GM21381 (cell line): ENCODE measurements around the gene TMEM266.

Experiments used
- ATAC-seq: cut with Tn5 transposase; IDR thresholded peaks from one replicate; pipeline ENCODE4 v1.9.1; 2021; ENCODE audit warnings: mild to moderate bottlenecking, moderate library complexity; ENCODE audit not compliant: unreplicated experiment

TMEM266 gene

DNA sequence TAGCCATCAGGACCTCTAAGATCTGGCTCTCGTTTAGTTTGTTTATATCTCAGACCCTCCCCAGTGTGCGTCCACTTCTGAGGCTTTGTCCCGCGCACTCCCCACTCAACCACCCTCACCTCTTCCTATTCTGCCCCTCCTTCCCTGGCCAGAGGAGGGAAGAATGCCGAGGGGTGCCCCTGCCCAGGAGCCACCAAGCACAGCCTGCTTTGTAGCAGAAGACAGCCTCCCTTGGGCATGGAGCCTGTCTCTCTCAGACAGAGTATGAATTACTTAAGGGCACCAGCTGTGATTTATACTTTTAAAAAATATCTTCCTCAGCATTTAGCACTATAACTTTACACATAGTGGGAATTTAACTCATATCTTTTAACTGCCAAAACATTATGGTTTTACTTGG lies 6.0 kb downstream of the TMEM266 start:
- ATAC-seq, result no peak

DNA sequence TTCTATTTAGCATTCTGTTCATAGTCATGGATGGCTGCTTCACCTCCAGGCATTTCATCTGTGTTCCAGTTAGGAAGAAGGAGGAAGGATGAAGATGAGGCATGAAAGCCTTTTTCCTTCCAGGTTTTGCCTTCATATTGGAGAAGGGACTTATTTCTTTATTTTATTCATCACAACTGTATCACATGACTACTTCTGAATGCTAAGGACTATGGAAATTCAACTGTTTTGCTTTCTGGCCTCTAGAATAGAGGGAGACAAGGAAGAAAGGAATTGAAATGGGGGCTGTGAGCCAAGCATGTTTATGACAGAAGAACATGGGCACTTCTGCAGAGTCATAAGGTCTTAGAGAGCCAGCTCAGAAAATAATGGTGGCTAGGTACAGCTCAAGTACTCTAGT lies 10.4 kb downstream of the TMEM266 start:
- no peak for ATAC-seq

DNA sequence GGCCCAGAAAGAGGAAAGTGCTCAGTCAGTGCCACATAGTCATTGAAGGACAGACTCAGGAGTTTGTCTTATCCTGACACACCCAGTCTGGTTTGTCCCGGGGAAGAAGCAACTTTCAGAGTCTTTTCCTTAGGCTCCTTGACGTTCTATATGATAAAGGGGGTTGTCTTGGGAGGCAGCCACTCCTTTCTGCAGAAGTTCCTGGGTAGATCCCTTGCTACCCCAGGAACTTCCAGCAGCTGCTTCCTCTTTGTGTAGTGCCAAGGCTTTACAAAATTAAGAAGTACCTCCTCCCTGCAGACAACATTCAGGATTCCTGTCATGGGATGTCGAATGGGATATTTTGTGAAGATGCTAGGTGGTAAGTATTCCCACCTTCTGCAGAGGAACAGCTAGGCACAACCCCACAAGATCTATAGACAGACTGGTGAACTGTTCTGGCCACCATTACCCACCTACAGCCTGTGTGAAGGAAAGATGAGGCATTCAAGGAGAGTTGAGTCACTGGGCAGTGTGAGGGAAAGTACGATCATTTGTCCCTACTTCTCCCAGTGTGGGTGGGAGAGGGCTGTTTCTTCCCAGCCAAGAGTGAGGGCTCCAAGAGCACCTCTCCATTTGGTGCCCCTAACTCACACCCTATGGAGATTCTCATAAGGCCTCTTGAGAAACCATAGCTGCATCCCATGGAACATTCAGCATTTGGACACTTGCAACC lies 11.3 kb downstream of the TMEM266 start:
- no peak for ATAC-seq

DNA sequence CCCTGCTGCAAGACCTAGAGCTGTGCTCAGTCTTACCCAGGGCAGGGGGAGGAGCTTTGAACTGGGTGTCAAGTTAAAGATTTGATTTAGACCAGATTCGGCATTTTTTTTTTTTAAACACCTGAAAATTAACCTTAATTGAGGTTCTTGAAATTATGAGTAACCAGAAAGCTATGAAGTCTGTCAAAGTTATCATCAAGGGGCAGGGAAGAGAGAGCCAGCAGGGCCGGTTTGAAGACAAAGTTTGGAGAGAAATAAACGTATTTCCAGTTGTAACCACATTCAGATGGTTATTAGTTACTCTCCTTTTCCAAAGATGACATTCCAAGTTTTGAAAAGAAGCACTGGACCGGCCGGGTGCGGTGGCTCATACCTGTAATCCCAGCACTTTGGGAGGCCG lies 12.0 kb downstream of the TMEM266 start:
- ATAC-seq, result no peak

DNA sequence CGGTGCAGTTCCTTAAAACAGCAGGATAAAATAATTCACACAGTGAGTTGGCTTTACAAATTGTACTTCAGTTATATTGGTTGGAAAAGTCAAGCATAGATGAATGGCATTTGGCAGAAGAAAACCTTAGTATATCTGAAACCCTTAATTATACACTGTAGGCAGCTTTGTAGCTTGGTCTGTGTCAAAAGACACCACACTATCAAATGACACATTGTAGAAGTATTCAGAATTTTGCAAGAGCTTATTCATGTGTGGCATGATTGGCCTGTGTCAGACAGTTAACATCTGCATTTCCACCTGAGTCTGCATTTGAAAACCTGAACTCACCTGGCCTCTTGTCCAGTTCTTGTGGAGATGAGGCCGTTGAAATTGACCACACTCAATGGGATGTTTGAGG lies 13.8 kb downstream of the TMEM266 start:
- ATAC-seq, result no peak

DNA sequence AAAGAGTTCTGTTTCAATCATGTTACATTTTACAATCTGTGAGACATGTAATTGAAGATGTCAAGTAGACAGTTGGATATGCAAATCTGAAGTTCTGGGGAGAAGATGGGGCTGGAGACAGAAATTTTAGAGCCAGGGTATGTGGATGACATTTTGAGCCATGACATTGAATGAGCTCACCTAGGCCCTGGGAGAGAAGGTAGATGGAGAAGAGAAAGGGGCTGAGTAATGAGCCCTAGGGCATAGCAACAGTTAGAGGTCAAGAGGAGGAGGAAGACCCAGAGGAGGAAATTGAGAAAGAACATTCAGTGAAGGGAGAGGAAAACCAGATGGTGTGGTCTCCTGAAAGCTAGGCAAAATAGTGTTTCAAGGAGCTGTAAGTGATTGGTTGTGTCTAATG lies 15.3 kb downstream of the TMEM266 start:
- ATAC-seq, result no peak

DNA sequence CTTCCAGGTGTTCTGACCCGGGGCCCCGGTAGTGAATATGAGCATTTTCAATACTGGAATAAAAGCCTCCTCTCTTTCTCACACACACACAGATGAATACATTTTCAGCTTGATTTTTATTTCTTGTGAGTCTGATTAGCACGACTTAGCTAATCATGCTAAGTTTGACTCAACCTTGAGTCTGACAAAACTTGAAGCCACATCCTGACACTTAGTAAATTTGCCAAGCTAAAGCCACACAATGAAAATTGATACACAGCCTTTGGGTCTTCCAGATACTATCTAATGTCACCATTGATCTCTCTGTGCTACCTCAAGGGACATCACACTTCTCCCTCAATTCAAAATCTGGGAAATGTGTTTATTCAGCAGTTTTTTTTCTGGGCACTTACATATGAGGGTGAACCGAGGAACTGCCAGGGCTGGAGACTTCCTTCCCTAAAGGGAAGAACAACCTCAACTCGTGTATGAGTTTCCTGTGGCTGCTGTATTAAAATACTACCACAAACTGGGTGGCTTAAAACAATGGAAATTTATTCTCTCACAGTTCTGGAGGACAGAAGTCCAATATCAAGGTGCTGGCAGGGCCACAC lies 18.6 kb downstream of the TMEM266 start:
- ATAC-seq, result no peak

DNA sequence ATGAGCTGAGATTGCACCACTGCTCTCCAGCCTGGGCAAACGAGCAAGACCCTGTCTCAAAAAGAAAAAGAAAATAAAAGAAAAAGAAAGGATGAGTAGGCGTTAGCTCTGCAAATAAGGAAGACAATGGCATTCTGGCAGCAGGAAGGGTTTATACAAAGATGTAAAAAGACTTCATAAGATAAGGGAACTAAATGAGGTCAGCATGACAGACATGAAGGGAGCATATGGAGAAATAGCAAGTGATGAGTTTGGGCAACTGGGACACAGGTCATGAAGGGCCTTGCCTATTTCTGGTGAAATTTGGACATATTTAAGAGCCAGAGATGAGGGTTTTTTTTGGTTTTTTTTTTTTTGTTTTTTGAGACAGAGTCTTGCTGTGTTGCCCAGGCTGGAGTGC lies 24.5 kb downstream of the TMEM266 start:
- ATAC-seq, result no peak

DNA sequence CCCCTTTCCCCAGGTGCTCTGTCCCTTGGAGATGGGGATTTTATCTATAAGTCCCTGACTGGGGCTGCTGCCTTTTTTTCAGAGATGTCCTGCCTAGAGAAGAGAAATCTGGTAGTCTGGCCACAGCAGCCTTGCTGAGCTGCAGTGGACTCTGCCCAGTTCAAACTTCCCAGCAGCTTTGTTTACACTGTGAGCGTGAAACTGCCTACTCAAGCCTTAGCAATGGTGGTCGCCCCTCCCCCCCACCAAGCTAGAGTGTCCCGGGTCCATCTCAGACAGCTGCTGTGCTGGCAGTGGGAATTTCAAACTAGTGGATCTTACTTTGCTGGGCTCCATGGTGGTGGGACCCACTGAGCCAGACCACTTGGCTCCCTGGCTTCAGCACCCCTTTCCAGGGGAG lies 38.9 kb downstream of the TMEM266 start:
- no peak for ATAC-seq

DNA sequence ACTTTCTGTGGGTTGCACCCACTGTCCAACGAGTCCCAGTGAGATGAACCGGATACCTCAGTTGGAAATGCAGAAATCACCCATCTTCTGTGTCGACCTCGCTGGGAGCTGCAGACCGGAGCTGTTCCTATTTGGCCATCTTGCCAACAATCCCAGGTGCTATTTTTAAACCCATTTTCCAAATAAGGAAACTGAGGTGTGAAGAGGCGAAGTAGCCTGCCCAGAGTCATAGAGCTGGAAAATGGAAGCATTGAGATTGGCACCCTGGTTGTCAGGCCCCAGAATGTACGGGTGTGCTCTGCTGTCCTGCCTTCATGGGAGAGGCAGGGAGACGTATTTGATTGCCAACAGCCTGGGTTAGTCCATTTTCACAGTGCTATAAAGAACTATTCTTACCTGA lies 39.6 kb downstream of the TMEM266 start:
- no peak for ATAC-seq

DNA sequence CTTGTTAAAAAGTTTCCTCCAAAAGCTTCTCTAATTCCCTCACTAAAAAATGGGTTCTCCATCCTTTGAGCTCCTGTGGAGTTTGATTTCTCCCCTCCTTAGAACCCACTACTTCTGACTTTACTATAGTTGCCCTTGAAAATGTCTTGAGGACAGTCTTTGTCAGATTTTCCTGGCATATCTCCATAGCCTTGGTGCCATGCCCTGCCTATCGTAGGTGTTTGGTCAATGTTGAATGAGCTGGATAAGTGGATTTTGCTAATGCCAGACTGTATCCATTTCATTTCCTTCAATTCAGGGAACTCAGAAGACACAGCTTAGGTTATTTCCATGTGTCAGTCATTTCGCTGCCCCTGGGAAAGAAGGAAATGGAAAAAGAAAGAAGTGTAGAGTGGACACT lies 40.6 kb downstream of the TMEM266 start:
- ATAC-seq, result no peak

DNA sequence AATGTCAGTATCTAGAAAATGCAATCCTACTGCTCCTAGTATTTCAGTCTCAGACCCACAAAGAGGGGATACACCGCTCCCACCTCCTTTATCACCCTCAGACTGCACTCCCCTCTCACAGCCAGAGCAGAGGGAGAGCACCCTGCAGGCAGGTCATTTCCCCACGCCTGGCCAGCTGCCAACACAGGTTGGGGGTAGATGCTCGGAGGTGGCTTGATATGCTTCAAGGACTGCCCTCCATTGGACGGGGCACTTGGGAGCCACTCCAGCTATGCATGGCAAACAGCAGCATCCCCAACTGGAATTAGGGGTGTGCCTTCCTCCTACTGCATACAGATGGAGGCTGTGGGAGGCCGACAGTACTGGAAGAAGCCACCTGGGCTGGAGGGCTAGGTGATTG lies 41.9 kb downstream of the TMEM266 start:
- no peak for ATAC-seq

DNA sequence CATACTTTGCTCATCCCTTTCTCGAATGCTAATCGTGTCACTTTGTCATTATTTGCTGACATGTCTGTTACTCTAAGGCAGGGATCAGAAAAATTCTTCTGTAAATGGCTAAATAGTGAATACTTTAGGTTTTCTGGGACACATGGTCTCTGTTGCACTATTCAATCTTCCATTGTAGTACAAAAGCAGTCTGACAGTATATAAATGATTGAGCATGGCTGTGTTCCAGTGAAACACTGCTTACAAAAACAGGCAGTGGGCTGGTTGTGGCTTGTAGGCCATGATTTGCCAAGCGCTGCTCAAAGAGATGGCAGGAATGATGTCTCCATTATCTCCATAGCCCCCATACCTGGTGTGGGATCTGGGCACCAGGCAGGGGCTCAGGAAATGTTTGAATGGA lies 45.6 kb downstream of the TMEM266 start:
- no peak for ATAC-seq

DNA sequence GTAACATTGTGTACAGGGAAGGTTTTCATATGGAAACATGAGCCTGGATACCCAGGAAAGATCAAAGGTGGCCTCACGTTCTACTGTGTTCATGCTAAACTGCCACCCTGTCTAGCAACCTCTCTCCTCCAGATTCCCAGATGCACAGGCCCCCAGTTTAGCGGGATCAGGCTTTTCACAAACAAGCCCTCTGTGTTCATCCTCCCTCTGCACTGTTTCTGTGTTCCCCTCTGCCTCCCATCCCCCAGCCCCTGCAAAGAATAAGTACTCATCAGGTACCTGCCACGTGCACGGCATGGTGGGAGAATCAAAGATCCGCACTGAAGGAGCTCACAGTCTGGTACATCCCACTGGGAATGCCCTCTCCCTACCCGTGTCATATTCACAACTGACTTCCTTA lies 46.1 kb downstream of the TMEM266 start:
- ATAC-seq, result no peak

DNA sequence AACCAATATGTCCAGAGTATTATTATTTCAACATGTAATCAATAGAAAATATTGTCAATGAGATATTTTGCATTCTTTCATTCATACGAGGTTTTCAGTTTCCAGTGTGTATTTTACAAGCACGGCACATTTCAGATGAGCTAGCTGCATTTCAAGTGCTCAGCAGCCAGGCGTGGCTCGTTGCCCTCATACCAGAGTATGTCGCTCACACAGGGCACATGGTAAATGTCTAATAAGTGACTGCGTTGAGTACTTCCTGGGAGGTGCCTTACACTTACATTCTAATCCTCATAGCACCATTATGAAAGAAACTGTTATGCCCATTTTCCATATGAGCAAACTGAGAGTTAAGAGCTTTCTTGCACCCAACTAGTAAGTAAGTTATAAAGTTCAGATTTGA lies 47.4 kb downstream of the TMEM266 start:
- no peak for ATAC-seq

DNA sequence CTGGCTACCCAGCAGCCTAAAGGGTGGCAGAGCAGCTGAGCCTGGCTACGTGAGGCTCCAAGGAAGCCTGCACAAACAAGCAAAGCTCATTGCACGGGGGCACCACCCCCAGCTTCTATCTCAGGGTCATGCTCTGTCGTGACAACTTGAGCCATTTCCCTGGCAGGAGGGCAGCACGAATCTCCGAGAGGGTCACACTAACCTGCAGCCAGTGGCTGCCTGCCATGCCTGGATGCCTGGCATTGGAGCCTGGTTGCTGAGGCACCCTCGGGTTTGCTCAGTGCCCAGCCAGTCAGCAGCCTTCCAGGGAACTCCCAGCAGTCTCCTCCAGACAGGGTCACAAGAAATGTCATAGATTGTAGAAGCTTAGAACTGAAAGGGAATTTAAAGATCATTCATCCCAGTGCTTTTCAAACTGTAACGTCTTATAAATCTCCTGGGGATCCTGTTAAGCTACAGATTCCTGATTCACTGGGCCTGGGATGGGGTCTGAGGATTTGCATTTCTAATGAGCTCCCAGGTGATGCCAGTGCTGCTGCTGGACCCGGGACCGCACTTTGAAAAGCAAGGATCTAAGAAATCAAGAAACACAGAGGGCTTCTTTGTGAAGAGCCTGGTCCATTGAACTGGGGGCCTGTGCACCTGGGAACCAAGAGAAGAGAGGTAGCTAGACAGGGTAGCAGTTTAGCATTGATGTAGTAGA lies 48.4 kb downstream of the TMEM266 start:
- no peak for ATAC-seq

DNA sequence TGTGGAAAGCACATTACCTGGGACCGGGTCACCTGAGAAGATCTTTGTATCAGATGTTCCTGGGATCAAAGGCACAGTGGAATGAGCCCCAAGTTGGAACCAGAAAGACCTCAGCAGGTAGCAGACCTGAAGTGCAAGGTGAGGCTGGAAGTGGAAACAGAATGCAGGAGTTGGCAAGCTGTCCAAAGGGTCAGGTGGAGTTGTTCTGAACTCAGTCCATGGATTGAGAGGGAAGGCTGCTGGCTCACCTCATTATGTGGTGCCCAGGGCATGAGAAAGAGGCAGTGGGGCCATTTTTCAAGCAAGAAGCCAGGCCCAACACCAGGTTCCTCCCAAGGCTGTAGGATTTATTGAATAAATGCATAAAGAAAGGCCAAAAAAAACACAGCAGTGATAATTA lies 49.3 kb downstream of the TMEM266 start:
- no peak for ATAC-seq

DNA sequence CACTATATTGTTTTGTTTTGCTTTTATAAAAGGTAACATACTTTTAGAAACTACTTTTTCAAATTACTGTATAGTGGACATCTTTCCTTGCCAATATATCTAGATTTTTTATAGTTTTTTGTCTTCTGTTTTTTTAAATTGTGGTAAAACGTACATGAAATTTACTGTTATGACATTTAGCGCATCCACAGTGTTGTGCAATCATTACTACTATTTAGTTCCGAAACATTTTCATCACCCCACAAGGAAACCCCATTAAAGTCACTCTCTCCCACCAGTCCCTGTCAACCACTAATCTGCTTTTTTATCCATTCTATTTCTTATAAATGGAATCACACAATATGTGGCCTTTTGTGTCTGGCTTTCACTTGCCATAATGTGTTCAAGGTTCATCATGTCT lies 54.8 kb downstream of the TMEM266 start:
- ATAC-seq, result no peak

DNA sequence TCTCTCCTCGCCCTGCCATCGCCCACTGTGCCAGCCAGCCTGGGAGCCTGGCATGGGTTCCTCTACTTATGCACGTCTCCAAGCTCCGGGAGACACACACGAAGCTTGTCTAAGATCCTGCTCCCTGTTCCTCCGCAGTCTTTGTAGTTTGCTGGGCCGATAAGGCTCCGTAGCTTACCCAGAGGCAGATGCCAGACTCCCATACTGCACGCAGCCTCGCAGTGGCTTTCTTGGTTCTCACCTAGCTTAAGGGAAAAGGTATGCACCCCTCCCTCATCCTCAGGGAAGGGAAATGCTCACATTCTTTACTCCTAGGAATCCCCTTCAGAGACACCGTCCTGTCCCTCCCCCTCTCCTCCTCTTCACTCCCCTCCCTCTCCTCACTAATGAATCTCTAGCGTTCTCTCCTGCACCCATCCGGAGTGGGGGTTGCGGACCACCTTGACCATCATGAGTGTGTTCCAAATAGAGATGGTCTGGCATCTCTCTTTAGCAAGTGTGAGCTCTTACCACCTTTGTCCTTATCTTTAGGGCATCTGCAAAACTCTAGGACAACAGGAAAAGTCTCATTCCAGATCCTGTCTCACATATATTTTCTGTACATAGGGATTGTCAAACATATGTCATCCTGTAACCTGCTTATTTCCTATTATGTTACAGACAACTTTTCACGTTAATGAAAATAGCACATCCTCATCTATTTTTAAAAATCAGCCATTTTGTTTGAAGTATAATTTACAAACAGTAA lies 56.5 kb downstream of the TMEM266 start:
- ATAC-seq, result no peak

DNA sequence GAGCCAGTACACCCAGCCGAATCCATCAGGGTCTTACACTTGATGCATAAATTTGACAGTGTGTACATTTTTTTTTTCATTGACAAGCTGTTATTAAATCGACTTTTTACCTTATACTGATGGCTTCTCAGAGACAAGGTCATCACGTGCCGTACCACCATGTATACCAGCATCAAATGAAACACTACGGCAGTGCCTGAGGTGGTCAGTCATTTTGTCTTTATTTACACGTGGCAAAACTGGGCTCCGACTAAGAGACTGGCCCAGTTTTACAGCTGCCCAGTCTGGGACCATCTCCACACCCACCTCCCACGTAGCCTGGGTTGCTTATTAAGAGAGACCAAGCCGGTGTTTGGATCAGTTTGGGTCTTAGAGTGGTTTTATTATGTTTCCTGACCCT lies 57.4 kb downstream of the TMEM266 start:
- no peak for ATAC-seq

DNA sequence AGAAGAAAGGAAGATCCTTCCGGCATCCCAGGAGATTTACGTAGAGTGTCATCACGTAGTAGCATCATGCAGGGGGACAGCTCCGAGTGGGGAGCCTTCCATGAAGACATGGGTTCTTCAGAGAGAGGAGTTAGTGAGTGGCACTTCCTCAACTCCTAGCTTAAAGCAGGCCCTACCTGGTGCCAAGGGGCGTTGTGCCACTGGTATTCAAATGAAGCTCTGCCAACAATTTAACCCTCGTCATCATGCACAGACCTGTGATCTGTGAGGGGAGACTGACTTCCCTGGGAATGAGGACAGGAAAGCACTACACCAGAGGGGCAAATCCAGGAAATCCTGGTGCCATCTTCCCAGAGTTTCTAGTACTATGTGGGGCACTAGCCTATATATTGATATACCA lies 59.0 kb downstream of the TMEM266 start:
- no peak for ATAC-seq

DNA sequence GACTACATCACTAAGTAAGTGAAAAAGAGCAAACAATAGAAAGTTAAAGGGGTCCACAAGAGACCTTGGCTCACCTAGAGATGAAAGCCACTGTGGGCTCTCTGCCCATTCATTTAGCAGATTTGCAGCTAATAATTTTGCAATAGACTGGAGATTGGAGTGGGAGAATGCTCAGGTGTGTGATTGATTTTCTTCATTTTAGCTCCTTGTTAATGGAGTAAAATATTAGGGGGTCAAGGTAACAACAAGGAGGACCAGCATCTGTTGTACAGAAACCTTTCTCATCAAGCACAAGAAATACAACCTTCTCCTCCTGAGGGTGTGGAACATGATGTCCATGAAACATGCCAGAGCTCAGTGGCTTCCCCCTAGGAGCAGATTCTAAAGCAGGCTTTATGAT lies 63.2 kb downstream of the TMEM266 start:
- ATAC-seq, result no peak
